Osteoblast (primary cell): ENCODE data around the gene LPCAT1. TPM values are rescaled to one million over a fixed set of nuclear protein-coding genes. Genes with fewer than 3 reads are reported as not detected.

Experiments
- DNase-seq: peaks from one replicate; pipeline ENCODE4 v3.0.0; 2011; ENCODE audit warnings: low spot score, mixed read lengths; ENCODE audit not compliant: insufficient read length; ENCODE audit errors: missing footprints
- H2AFZ ChIP-seq: 2 replicates; pipeline ENCODE4 v1.6.0; 2011; ENCODE audit warnings: mild to moderate bottlenecking, low read length
- H3K27ac ChIP-seq: 2 replicates; pipeline ENCODE4 v1.5.1; 2011; ENCODE audit warnings: mild to moderate bottlenecking, low read depth, low read length, moderate library complexity
- H3K27me3 ChIP-seq: 2 replicates; pipeline ENCODE4 v1.6.0; 2012; ENCODE audit warnings: mild to moderate bottlenecking, control low read depth, inconsistent platforms, low read length, moderate library complexity; ENCODE audit not compliant: insufficient read depth
- H3K36me3 ChIP-seq: 2 replicates; pipeline ENCODE4 v1.5.1; 2011; ENCODE audit warnings: mild to moderate bottlenecking, low read length, control low read depth, moderate library complexity; ENCODE audit not compliant: insufficient read depth
- H3K4me1 ChIP-seq: 2 replicates; pipeline ENCODE4 v1.5.1; 2011; ENCODE audit warnings: mild to moderate bottlenecking, low read length, control low read depth, moderate library complexity; ENCODE audit not compliant: insufficient read depth
- H3K4me2 ChIP-seq: 2 replicates; pipeline ENCODE4 v1.6.0; 2011; ENCODE audit warnings: mild to moderate bottlenecking, low read length; ENCODE audit not compliant: insufficient read depth
- H3K4me3 ChIP-seq: fragments of 200-600 bp; sonication (generic); 3 replicates; pipeline ENCODE4 v1.5.1; 2012; ENCODE audit warnings: mild to moderate bottlenecking, low read length, inconsistent platforms; ENCODE audit not compliant: insufficient read depth
- H3K79me2 ChIP-seq: 2 replicates; pipeline ENCODE4 v1.6.0; 2012; ENCODE audit warnings: mild to moderate bottlenecking, low read length, control low read depth, inconsistent platforms; ENCODE audit not compliant: insufficient read depth
- H3K9me3 ChIP-seq: 2 replicates; pipeline ENCODE4 v1.5.1; 2011; ENCODE audit warnings: low read depth, low read length, control low read depth
- H4K20me1 ChIP-seq: 2 replicates; pipeline ENCODE4 v1.6.0; 2012; ENCODE audit warnings: mild to moderate bottlenecking, low read length, control low read depth; ENCODE audit not compliant: insufficient read depth
- total RNA-seq: library from RNA; depleted of rRNA; stranded (reverse); fragments of >200 nt; gene quantifications from 2 replicates; pipeline ENCODE4 v1.2.3, GENCODE V29; 2012
- TF ChIP-seq, protein P1 (sequence below): IDR thresholded peaks from 2 replicates; pipeline ENCODE4 v1.5.1; 2011; ENCODE audit warnings: mild to moderate bottlenecking, low read depth, low read length, moderate library complexity; ENCODE audit errors: extremely low read depth

Gene LPCAT1
- total RNA-seq, 1 donor, result 11.6 TPM

DNA sequence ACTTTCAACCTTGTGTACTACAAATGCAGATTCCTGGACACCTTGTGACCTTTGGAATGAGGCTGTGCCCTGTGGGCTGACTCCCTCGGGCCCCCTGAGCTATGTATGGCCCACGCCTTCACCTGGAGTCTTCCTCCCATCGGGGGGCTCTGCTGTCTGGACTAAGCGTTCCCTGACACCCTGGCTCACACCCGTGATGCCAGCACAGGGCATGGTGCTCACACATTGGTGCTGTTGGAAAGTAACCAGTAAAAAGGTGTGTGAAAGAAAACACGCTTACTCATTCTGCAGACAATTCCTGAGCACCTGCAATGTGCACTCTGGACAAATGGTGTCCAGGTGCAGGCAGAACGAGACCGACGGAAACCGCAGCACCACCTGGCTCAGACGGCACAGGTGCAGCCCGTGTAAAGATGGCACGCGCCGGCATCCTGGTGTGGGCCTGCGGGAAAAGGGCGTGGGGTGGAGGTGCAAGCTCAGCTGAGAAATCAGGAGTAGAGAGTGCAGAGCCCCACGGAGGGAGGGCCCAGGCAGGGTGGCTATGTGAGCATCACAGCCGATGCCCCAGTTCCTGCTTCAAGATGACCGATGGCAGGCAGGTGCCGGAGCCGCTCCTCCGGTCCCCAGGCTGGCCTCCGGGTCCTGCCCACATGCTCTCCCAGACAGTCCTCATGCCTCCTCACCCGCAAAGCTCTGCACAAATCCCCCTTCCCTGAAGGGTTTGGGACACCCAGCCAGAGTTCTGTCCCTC, 11.0 kb downstream of the LPCAT1 start:
- Histone ChIP-seq H3K36me3 (peaks cover 15% of the 10 kb centered on the region), H3K27me3 (no peaks in the 10 kb centered on the region), H3K4me2 (no peak overlapping the region), H3K27ac (peak overlapping the region; percentile 5), H3K79me2 (peaks cover 68% of the 10 kb centered on the region), H4K20me1 (peaks cover 87% of the 10 kb centered on the region), H3K4me3 (no peak overlapping the region), H2AFZ (no peak overlapping the region), H3K4me1 (peaks cover 17% of the 10 kb centered on the region), H3K9me3 (no peaks in the 10 kb centered on the region)
- peak; percentile 57 for DNase-seq
- TF ChIP-seq, protein P1, sequence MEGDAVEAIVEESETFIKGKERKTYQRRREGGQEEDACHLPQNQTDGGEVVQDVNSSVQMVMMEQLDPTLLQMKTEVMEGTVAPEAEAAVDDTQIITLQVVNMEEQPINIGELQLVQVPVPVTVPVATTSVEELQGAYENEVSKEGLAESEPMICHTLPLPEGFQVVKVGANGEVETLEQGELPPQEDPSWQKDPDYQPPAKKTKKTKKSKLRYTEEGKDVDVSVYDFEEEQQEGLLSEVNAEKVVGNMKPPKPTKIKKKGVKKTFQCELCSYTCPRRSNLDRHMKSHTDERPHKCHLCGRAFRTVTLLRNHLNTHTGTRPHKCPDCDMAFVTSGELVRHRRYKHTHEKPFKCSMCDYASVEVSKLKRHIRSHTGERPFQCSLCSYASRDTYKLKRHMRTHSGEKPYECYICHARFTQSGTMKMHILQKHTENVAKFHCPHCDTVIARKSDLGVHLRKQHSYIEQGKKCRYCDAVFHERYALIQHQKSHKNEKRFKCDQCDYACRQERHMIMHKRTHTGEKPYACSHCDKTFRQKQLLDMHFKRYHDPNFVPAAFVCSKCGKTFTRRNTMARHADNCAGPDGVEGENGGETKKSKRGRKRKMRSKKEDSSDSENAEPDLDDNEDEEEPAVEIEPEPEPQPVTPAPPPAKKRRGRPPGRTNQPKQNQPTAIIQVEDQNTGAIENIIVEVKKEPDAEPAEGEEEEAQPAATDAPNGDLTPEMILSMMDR, result no peak

DNA sequence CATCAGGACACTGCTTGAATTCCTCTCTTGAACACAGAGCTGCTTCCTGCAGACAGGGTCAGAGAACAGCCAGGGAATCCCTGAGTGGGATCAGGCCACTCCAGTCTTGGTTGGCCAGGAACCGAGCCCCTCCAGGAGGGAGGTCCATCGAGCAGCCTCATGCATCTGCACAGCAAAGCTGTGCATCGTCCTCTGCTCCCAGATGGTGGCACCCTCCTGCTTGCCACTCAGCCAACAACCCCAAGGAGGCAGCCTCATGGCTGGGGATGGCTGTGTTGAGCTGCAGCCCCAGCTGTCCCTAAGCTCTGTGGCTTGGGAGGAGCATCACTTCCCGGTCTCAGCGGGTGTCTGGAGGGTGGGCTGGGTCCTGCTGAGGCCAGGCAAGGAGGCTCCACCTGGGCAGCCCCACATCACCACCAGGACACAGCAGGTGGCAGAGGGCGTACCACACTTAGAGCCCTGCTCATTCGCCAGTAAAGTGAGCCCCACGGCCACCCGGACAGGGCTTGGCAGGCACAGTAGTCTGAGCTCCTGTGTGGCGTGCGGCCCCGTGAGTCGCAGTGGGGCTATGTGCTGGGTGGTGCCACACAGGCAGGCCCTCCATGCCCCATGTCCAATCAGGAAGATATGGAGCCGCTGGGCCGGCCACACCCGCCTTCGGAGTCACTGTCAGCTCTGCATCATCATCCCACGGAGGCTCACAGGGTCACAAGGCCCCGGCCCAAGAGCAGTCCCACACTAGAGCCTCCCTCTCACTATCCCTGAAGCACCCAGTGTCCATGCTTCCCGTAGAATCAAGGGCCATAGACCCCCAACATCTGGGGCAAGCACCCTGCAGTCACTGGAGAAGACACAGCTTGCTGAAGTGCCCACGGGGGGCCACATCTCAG, 11.9 kb downstream of the LPCAT1 start:
- Histone ChIP-seq H3K4me3 (no peak overlapping the region), H3K4me1 (peaks cover 13% of the 10 kb centered on the region), H3K79me2 (peaks cover 69% of the 10 kb centered on the region), H3K27ac (peak overlapping the region; percentile 5), H3K36me3 (peaks cover 12% of the 10 kb centered on the region), H3K27me3 (no peaks in the 10 kb centered on the region), H2AFZ (no peak overlapping the region), H3K4me2 (no peak overlapping the region), H3K9me3 (no peaks in the 10 kb centered on the region), H4K20me1 (peaks cover 87% of the 10 kb centered on the region)
- DNase-seq, result peak; percentile 99
- TF ChIP-seq, protein P1, result peak; percentile 39

DNA sequence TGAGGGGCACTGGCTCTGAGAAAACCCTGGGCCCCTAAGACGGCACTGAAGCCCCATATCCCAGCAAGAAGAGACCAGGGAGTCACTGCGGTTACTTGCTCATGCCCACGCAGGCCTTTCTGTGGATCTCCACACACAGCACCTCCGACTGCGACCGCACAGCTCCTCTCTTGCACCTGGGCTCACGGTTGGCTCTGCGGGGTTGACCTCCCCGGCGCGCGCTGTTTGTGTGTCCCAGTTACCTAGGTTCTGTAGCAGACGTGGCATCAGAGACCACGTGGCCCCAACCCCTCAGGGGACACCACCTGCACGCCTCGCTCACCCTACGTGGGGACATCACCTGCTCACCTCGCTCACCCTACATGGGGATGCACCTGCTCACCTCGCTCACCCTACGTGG, 12.7 kb downstream of the LPCAT1 start:
- H3K9me3 ChIP-seq, result no peaks in the 10 kb centered on the region
- H3K79me2 ChIP-seq, result peaks cover 71% of the 10 kb centered on the region
- H3K4me2 ChIP-seq, result no peak overlapping the region
- peaks cover 12% of the 10 kb centered on the region for H3K36me3 ChIP-seq
- TF ChIP-seq, protein P1, result no peak
- H3K27ac ChIP-seq, result no peak overlapping the region
- DNase-seq, result peak; percentile 71
- H2AFZ ChIP-seq, result no peak overlapping the region
- H3K4me3 ChIP-seq, result no peak overlapping the region
- peaks cover 5% of the 10 kb centered on the region for H3K4me1 ChIP-seq
- peaks cover 87% of the 10 kb centered on the region for H4K20me1 ChIP-seq
- H3K27me3 ChIP-seq, result no peaks in the 10 kb centered on the region

- Histone ChIP-seq H3K9me3 (no peaks in the 10 kb centered on the region), H4K20me1 (peaks cover 87% of the 10 kb centered on the region), H2AFZ (no peak overlapping the region), H3K27me3 (no peaks in the 10 kb centered on the region), H3K4me2 (no peak overlapping the region), H3K36me3 (peaks cover 12% of the 10 kb centered on the region), H3K4me1 (peaks cover 5% of the 10 kb centered on the region), H3K4me3 (no peak overlapping the region), H3K27ac (no peak overlapping the region), H3K79me2 (peaks cover 71% of the 10 kb centered on the region)
- TF ChIP-seq, protein P1, result no peak
- DNase-seq, result peak; percentile 85
These were observed 13.1 kb downstream of the LPCAT1 start for GRCh38 chr5:1510631-1511030.
